ENCODE measurements around the gene FOXP1.

DNA sequence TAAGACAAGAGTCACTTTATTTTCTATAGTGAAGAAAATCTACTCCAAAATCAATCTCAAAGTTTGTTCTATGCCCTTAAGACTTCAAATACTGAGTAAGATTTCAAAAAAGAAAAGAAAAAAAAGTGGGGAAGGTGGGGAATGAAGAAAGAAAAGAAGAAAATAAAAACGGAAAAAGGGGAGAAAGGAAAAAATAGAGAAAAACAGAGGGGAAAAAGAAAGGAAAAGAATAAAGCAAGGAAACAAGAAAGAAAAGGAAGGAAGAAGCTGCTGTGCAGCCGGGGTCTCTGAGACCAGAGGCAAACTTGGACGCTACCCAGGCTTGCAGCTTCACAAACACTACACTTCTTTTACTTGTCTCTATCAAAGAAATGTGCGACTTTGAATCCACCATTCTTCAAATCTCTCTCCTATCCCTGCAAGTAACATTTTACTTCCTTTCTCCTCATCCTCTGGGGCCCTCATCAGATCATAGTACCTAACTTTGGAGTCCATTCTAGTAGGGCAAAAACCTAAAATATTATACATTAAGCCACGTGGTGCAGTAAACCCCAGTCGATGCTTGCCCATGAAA lies 279.8 kb downstream of the FOXP1 start:
- TF ChIP-seq POLR2A (IDR thresholded peaks at IDR 0.05) (no peak), POLR2AphosphoS5 (IDR thresholded peaks at IDR 0.05) (no peak), EP300 (IDR thresholded peaks at IDR 0.05) (no peak)
- TF ChIP-seq, protein P1, sequence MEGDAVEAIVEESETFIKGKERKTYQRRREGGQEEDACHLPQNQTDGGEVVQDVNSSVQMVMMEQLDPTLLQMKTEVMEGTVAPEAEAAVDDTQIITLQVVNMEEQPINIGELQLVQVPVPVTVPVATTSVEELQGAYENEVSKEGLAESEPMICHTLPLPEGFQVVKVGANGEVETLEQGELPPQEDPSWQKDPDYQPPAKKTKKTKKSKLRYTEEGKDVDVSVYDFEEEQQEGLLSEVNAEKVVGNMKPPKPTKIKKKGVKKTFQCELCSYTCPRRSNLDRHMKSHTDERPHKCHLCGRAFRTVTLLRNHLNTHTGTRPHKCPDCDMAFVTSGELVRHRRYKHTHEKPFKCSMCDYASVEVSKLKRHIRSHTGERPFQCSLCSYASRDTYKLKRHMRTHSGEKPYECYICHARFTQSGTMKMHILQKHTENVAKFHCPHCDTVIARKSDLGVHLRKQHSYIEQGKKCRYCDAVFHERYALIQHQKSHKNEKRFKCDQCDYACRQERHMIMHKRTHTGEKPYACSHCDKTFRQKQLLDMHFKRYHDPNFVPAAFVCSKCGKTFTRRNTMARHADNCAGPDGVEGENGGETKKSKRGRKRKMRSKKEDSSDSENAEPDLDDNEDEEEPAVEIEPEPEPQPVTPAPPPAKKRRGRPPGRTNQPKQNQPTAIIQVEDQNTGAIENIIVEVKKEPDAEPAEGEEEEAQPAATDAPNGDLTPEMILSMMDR (IDR thresholded peaks at IDR 0.05) = no peak
